Left ventricle myocardium inferior (tissue), 1 donor: ENCODE measurements around the gene MYT1. TPM values are rescaled to one million over a fixed set of nuclear protein-coding genes. Genes with fewer than 3 reads are reported as not detected.

Experiments used
- DNase-seq: peaks from one replicate; pipeline ENCODE4 v3.0.0-alpha.2; 2020
- H3K27ac ChIP-seq: fragments of 200-600 bp; replicated peaks from 2 replicates; pipeline ENCODE4 v1.8.0; 2021
- H3K27me3 ChIP-seq: fragments of 200-600 bp; 2 replicates; pipeline ENCODE4 v1.8.0; 2021; ENCODE audit warnings: low read depth
- H3K36me3 ChIP-seq: fragments of 200-600 bp; 2 replicates; pipeline ENCODE4 v1.8.0; 2021
- H3K4me1 ChIP-seq: fragments of 200-600 bp; 2 replicates; pipeline ENCODE4 v1.8.0; 2021
- H3K4me3 ChIP-seq: fragments of 200-600 bp; 2 replicates; pipeline ENCODE4 v1.8.0; 2021; ENCODE audit warnings: mild to moderate bottlenecking, moderate library complexity
- H3K9me3 ChIP-seq: fragments of 200-600 bp; replicated peaks from 2 replicates; pipeline ENCODE4 v1.8.0; 2021
- intact Hi-C: fragments of 100-400 bp; cut with micrococcal nuclease; formaldehyde crosslinking; loops from one replicate; pipeline ENCODE4 v1.11.0; 2022
- total RNA-seq: library from RNA; stranded (reverse); fragmentation: NEBNext Ultra II Directional; extraction: Animal tissue kit (Norgen Biotek cat#: 25700); gene quantifications from one replicate; pipeline ENCODE4 v1.2.1, GENCODE V29; 2021
- TF ChIP-seq, protein P1 (sequence below): fragments of 200-600 bp; IDR thresholded peaks from 2 replicates; pipeline ENCODE4 v1.8.0; 2021; ENCODE audit warnings: antibody characterized with exemption, mild to moderate bottlenecking, borderline replicate concordance
- donor health status: DM: no; HTN: yes; CAD: no; lungs with severe emphysema.

MYT1 gene
- total RNA-seq, 1 donor from 2014 or later = 0.11 TPM

DNA sequence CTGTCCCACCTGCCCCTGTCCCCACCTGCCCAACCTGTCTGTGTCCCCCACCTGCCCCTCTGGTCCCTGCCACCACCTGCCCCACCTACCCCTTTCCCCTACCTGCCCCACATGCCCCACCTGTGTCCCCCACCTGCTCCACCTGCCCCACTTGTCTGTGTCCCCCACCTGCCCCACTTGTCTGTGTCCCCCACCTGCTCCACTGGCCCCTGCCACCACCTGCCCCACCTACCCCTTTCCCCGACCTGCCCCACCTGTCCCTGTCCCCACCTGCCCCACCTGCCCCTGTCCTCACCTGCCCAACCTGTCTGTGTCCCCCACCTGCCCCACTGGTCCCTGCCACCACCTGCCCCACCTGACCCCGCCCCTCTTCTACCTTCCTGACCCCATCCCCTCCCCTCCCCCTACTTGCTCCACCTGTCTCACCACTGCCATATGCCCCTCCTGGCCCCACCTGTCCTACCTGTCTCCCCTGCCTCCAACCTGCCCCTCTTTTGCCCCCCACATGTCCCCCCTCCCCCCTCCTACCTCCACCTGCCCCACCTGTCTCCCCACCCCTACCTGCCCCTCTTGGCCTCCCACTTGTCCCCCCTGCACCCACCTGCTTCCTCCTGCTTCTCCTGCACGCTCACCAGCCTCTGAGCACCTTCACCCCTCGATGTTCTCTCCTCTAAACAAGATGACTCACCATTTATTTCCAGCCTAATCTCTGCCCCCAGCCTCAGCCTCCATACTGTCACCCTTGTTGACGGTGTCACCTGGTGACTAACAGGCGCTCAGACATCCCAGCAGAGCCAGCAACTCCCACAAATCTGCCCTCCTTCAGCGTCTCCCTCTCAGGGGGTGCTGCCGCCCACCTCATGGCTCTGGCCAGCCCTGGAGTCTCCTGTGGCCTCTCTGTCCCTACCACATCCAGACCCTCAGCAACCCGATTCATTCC lies 5.6 kb upstream of the MYT1 start:
- H3K27ac ChIP-seq = no peak overlapping the region
- H3K27me3 ChIP-seq = peaks cover 91% of the 10 kb centered on the region
- H3K36me3 ChIP-seq = no peaks in the 10 kb centered on the region
- TF ChIP-seq, protein P1, sequence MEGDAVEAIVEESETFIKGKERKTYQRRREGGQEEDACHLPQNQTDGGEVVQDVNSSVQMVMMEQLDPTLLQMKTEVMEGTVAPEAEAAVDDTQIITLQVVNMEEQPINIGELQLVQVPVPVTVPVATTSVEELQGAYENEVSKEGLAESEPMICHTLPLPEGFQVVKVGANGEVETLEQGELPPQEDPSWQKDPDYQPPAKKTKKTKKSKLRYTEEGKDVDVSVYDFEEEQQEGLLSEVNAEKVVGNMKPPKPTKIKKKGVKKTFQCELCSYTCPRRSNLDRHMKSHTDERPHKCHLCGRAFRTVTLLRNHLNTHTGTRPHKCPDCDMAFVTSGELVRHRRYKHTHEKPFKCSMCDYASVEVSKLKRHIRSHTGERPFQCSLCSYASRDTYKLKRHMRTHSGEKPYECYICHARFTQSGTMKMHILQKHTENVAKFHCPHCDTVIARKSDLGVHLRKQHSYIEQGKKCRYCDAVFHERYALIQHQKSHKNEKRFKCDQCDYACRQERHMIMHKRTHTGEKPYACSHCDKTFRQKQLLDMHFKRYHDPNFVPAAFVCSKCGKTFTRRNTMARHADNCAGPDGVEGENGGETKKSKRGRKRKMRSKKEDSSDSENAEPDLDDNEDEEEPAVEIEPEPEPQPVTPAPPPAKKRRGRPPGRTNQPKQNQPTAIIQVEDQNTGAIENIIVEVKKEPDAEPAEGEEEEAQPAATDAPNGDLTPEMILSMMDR = no peak
- intact Hi-C loops = no loop called here
- H3K4me1 ChIP-seq = no peaks in the 10 kb centered on the region
- H3K9me3 ChIP-seq = no peaks in the 10 kb centered on the region
- no peak for DNase-seq
- no peak overlapping the region for H3K4me3 ChIP-seq

DNA sequence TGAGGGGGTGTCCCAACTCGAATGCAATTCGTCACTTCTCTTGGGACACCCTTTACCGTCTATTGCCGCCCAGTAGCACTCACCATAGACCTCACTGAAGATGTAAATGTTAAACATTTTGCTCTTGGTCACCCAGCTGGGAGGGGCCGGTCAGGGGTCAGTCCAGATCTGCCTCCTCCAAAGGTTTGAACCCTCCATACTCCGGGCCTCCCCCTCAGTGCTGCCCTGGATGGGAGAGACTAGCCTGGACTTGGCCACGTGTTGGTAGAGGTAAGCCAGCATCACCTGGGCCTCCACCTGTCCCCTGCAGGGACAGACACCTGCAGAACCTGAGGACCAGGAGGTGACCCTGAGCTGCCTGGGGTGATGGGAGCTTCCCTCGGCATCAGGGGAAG lies 5.0 kb upstream of the MYT1 start:
- no peak overlapping the region for H3K27ac ChIP-seq
- no peaks in the 10 kb centered on the region for H3K4me1 ChIP-seq
- no peaks in the 10 kb centered on the region for H3K9me3 ChIP-seq
- intact Hi-C loops = no loop called here
- H3K4me3 ChIP-seq = no peak overlapping the region
- TF ChIP-seq, protein P1 = no peak
- no peaks in the 10 kb centered on the region for H3K36me3 ChIP-seq
- peaks cover 91% of the 10 kb centered on the region for H3K27me3 ChIP-seq
- no peak for DNase-seq

DNA sequence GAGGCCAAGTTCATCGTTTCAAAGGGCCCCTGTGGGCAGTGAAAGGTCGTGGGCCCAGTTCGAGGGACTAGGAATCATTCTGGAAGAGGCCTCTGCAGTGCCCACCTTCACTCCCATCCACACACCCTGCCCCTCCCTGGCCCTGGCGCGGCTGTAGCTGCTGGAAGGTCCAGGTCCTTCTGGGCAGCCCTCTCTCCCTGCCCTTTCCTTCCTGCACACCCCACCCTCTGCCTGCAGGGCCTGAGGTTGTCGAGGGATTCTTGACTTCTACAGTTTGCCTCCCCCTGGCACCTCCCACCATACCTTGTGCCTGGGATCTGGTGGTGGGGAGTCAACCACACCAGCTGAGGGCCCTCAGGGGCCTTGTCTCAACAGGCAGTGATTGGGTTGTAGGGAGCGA lies 4.5 kb upstream of the MYT1 start:
- H3K27ac ChIP-seq = no peak overlapping the region
- no peaks in the 10 kb centered on the region for H3K4me1 ChIP-seq
- TF ChIP-seq, protein P1 = no peak
- intact Hi-C loops = no loop called here
- H3K9me3 ChIP-seq = no peaks in the 10 kb centered on the region
- H3K27me3 ChIP-seq = peaks cover 91% of the 10 kb centered on the region
- H3K36me3 ChIP-seq = no peaks in the 10 kb centered on the region
- H3K4me3 ChIP-seq = no peak overlapping the region
- DNase-seq = no peak

DNA sequence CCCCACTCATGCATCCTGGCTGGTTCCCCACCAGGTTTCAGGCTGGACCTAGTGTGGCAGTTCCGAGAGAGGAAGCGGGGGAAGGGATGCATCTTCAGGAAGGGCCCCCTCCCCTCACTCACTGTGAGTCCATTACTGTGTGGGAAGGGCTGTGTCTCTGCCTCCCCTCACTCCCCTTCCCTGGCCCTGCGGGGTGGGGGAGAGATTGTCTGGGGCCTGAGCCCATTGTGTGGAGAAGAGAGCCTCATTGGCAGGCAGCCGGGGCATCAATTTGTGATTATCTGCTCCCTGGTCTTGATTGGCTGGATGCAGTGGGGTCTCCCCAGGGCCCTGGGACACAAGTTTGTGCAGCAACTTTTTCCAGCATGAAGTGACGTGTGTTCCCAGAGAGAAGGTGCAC lies 4.1 kb upstream of the MYT1 start:
- Histone ChIP-seq H3K36me3 (no peaks in the 10 kb centered on the region), H3K4me3 (no peak overlapping the region), H3K4me1 (no peaks in the 10 kb centered on the region), H3K9me3 (no peaks in the 10 kb centered on the region), H3K27ac (no peak overlapping the region), H3K27me3 (peaks cover 91% of the 10 kb centered on the region)
- TF ChIP-seq, protein P1 = no peak
- intact Hi-C loops = no loop called here
- DNase-seq = no peak

DNA sequence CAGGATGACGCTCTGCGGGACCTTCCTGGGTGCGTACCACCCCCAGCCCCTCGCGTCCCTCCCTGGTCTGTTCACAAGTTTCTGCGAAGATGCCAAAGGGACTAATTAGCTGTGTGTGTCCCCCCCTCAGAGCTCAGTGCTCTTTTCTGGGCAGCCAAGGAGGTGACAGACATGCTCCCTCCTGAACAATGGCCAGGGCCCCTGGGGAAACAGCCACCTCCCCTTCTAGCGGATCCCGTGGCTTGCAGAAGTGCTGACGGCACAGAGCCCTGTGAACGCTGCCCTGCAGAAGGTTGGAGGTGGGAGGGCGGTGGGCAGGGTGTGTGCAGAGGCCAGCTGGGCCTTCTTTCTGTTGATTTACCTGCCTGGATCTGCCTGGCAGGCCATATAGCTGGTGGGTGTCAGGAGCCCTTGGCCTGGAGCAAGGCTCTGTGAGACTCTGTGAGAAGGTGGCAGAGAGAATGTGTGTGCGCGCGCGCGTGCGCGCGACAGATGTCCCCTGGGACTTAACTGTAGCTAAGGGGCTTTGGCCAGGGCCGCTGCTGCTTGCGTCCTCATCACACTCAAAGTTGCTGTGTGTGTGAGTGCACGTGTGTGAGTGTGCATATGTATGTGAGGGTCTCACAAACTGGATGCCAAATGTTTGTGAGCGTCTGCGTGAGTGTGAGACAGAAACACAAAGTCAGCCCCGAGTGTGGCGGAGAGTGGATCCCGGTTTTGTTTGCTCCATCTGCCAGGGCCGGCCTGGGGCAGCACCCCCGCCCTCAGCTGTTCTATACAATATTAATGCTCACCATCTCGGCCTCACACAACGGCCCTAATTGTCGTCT lies 3.5 kb upstream of the MYT1 start:
- H3K4me3 ChIP-seq = no peak overlapping the region
- no peaks in the 10 kb centered on the region for H3K4me1 ChIP-seq
- no peaks in the 10 kb centered on the region for H3K36me3 ChIP-seq
- H3K27me3 ChIP-seq = peaks cover 93% of the 10 kb centered on the region
- DNase-seq = no peak
- H3K9me3 ChIP-seq = no peaks in the 10 kb centered on the region
- intact Hi-C loops = no loop called here
- H3K27ac ChIP-seq = no peak overlapping the region
- TF ChIP-seq, protein P1 = no peak
